HCT116 (cell line): Measurements from ENCODE around the gene BUB3. TPM values are rescaled to one million over a fixed set of nuclear protein-coding genes. Genes with fewer than 3 reads are reported as not detected.

Source experiments
- ATAC-seq: fragments of 200-7000 bp; cut with Tn5 transposase; 2 replicates; pipeline ENCODE4 v1.9.1; 2020; ENCODE audit warnings: mild to moderate bottlenecking, moderate library complexity
- BruUV-seq: library from RNA; stranded (reverse); fragments of 400-500 nt; replicated peaks from 2 replicates; lab custom pipeline; 2021; lab: Mats Ljungman, UMichigan
- CTCF ChIA-PET: fragments of 300-600 bp; sonication (Branson Sonifier 250); formaldehyde crosslinking; loops from one replicate; lab custom pipeline; 2021; ENCODE audit warnings: antibody characterized with exemption; lab: Charles Lee
- POLR2A ChIA-PET: fragments of 300-600, 350-600 bp; sonication (Branson Sonifier 250); formaldehyde crosslinking; loops from one replicate; lab custom pipeline; 2021; ENCODE audit warnings: antibody characterized with exemption; lab: Charles Lee
- RAD21 ChIA-PET, 2 experiments: fragments of 300-600 bp; sonication (Branson Sonifier 250); formaldehyde crosslinking; loops; one replicate each; lab custom pipeline; 2023; ENCODE audit warnings: low total read pairs in 2 of 2; ENCODE audit not compliant: uncharacterized antibody in 2 of 2, unreplicated experiment in 2 of 2, low non-redundant PET in 1 of 2; lab: Charles Lee
- DNase-seq: peaks from one replicate; pipeline ENCODE4 v3.0.0-alpha.2; 2010; ENCODE audit warnings: low read depth, low spot score
- H2AFZ ChIP-seq: fragments of 200-600 bp; shearing (Covaris generic), sonication (generic); 2 replicates; pipeline ENCODE4 v1.6.1; 2017; ENCODE audit warnings: low read depth, mixed run types, mixed read lengths, antibody characterized with exemption, low read length; ENCODE audit not compliant: poor library complexity, severe bottlenecking
- H3K27ac ChIP-seq: 2 replicates; pipeline ENCODE4 v1.5.1; 2012; ENCODE audit warnings: low read depth, low read length
- H3K27me3 ChIP-seq: fragments of 200-600 bp; sonication (generic); 2 replicates; pipeline ENCODE4 v1.6.1; 2016; ENCODE audit warnings: mixed run types, low read length, mixed read lengths; ENCODE audit not compliant: insufficient read depth
- H3K36me3 ChIP-seq, 2 experiments: fragments of 200-500 bp in 1 of 2; fragments of 200-600 bp in 1 of 2; sonication (Bioruptor generic) in 1 of 2; sonication (generic) in 1 of 2; 2 replicates each; pipeline versions ENCODE4 v1.5.1 to v1.6.1; 2014 to 2016; ENCODE audit warnings: low read length in 2 of 2, inconsistent platforms in 1 of 2, mixed read lengths in 1 of 2, mixed run types in 1 of 2; ENCODE audit not compliant: insufficient read depth in 2 of 2, control insufficient read depth in 1 of 2
- H3K4me1 ChIP-seq, 2 experiments: fragments of 200-600 bp in 1 of 2; sonication (generic) in 1 of 2; 2 replicates each; pipeline versions ENCODE4 v1.5.1 to v1.6.1; 2012 to 2017; ENCODE audit warnings: low read length in 2 of 2, inconsistent platforms in 1 of 2, mild to moderate bottlenecking in 1 of 2, mixed read lengths in 1 of 2, mixed run types in 1 of 2, moderate library complexity in 1 of 2; ENCODE audit not compliant: insufficient read depth in 2 of 2, control insufficient read depth in 1 of 2
- H3K4me2 ChIP-seq: fragments of 200-600 bp; sonication (generic); 2 replicates; pipeline ENCODE4 v1.6.1; 2017; ENCODE audit warnings: mixed run types, low read length, mixed read lengths
- H3K4me3 ChIP-seq, 2 experiments: fragments of 200-600 bp in 1 of 2; sonication (generic) in 1 of 2; replicated peaks in 1 of 2; 2 replicates each; pipeline ENCODE4 v1.5.1; 2011 to 2016; ENCODE audit warnings: low read length in 2 of 2, control low read depth in 1 of 2, low read depth in 1 of 2, mild to moderate bottlenecking in 1 of 2, mixed read lengths in 1 of 2, mixed run types in 1 of 2
- H3K79me2 ChIP-seq: fragments of 200-600 bp; sonication (generic); 2 replicates; pipeline ENCODE4 v1.6.1; 2017; ENCODE audit warnings: mild to moderate bottlenecking, mixed run types, low read length, moderate library complexity, mixed read lengths; ENCODE audit not compliant: insufficient read depth
- H3K9ac ChIP-seq: fragments of 200-600 bp; sonication (generic); 2 replicates; pipeline ENCODE4 v1.6.1; 2016; ENCODE audit warnings: low read length, mixed read lengths
- H3K9me2 ChIP-seq: fragments of 200-600 bp; sonication (generic), shearing (Covaris generic); 2 replicates; pipeline ENCODE4 v1.6.1; 2017; ENCODE audit warnings: mixed run types, mild to moderate bottlenecking, moderate library complexity; ENCODE audit not compliant: insufficient read depth
- H3K9me3 ChIP-seq, 2 experiments: fragments of 200-500 bp in 1 of 2; fragments of 200-600 bp in 1 of 2; sonication (Bioruptor generic) in 1 of 2; sonication (generic) in 1 of 2; 2 replicates each; pipeline ENCODE4 v1.6.1; 2014 to 2017; ENCODE audit warnings: low read length in 2 of 2, mixed read lengths in 2 of 2, inconsistent platforms in 1 of 2, low read depth in 1 of 2, mild to moderate bottlenecking in 1 of 2, mixed run types in 1 of 2, moderate library complexity in 1 of 2; ENCODE audit not compliant: control insufficient read depth in 1 of 2, insufficient read depth in 1 of 2
- H4K20me1 ChIP-seq: fragments of 200-600 bp; sonication (generic), shearing (Covaris generic); 2 replicates; pipeline ENCODE4 v1.6.1; 2017; ENCODE audit warnings: mixed run types, mild to moderate bottlenecking, moderate library complexity; ENCODE audit not compliant: insufficient read depth
- ATF3 ChIP-seq: IDR thresholded peaks from 2 replicates; pipeline ENCODE4 v1.6.1; 2012
- CEBPB ChIP-seq: IDR thresholded peaks from 2 replicates; pipeline ENCODE4 v1.6.1; 2012; ENCODE audit warnings: low read depth
- CTCF ChIP-seq, 3 experiments: fragments of 200-600 bp in 1 of 3; sonication (generic) in 1 of 3; IDR thresholded peaks in 2 of 3; conservative IDR thresholded peaks in 1 of 3; 2 replicates each; pipeline ENCODE4 v1.5.1; 2012 to 2017; ENCODE audit warnings: low read depth in 2 of 3, low read length in 2 of 3, antibody characterized with exemption in 1 of 3, borderline replicate concordance in 1 of 3, control low read depth in 1 of 3, mild to moderate bottlenecking in 1 of 3, mixed read lengths in 1 of 3, mixed run types in 1 of 3, moderate library complexity in 1 of 3; ENCODE audit not compliant: insufficient read depth in 1 of 3
- ELF1 ChIP-seq: IDR thresholded peaks from 2 replicates; pipeline ENCODE4 v1.6.1; 2012; ENCODE audit warnings: low read depth, borderline replicate concordance
- EZH2 ChIP-seq: fragments of 200-600 bp; sonication (generic); IDR thresholded peaks from 2 replicates; pipeline ENCODE4 v1.6.1; 2017; ENCODE audit warnings: antibody characterized with exemption, mixed run types
- POLR2A ChIP-seq: IDR thresholded peaks from 2 replicates; pipeline ENCODE4 v1.7.0; 2011; ENCODE audit warnings: borderline replicate concordance; ENCODE audit not compliant: insufficient read depth, insufficient read length; ENCODE audit errors: extremely low read depth
- POLR2AphosphoS5 ChIP-seq: IDR thresholded peaks from 2 replicates; pipeline ENCODE4 v1.6.1; 2011; ENCODE audit warnings: mild to moderate bottlenecking, low read depth, low read length, moderate library complexity
- RAD21 ChIP-seq: IDR thresholded peaks from 2 replicates; pipeline ENCODE4 v1.6.1; 2012; ENCODE audit warnings: low read depth, mild to moderate bottlenecking
- SIN3A ChIP-seq: IDR thresholded peaks from 2 replicates; pipeline ENCODE4 v1.6.1; 2012; ENCODE audit warnings: low read depth
- SP1 ChIP-seq: IDR thresholded peaks from 2 replicates; pipeline ENCODE4 v1.6.1; 2012; ENCODE audit warnings: low read depth
- ZFX ChIP-seq: fragments of 450-650 bp; IDR thresholded peaks from 2 replicates; pipeline ENCODE4 v1.6.1; 2017
- intact Hi-C: fragments of 100-400 bp; cut with micrococcal nuclease; formaldehyde crosslinking; loops from 2 replicates; pipeline ENCODE4 v1.10.0; 2022
- total RNA-seq: library from RNA; stranded (reverse); gene quantifications from one replicate; pipeline ENCODE4 v1.2.1, GENCODE V29; 2021; ENCODE audit not compliant: unreplicated experiment

The BUB3 gene
- total RNA-seq, 1 experiment from 2014 or later: 271 TPM

GRCh38 chr10:123204127-123204461, 49.9 kb downstream of the BUB3 start:
- no peak for DNase-seq
- no peak for TF ChIP-seq EZH2
- TF ChIP-seq SP1: no peak
- TF ChIP-seq POLR2A: no peak
- Histone ChIP-seq H3K27me3 (no peaks in the 10 kb centered on the region), H3K4me1 (no peaks in the 10 kb centered on the region), H2AFZ (no peak overlapping the region), H3K4me2 (no peak overlapping the region), H3K9me2 (no peaks in the 10 kb centered on the region), H3K79me2 (no peaks in the 10 kb centered on the region), H4K20me1 (no peaks in the 10 kb centered on the region), H3K36me3 (no peaks in the 10 kb centered on the region), H3K9ac (no peak overlapping the region), H3K9me3 (peaks cover 0 to 8% of the 10 kb centered on the region in 2 experiments; a peak in 1 of 4 replicates), H3K4me3 (no peak overlapping the region), H3K27ac (no peak overlapping the region)
- ChIA-PET POLR2A (no interaction called here), RAD21 (no interaction called here), CTCF (no interaction called here)
- no peak for ATAC-seq
- BruUV-seq: no TSS peak
- intact Hi-C loops: no loop called here

- CTCF ChIA-PET: no interaction called here
- ATAC-seq: no peak
- no TSS peak for BruUV-seq
Measured at GRCh38 chr10:123205041-123205440, 50.8 kb downstream of the BUB3 start.

More at GRCh38 chr10:123205041-123205440, 50.8 kb downstream of the BUB3 start:
- Histone ChIP-seq H3K9ac (no peak overlapping the region), H2AFZ (no peak overlapping the region), H3K9me2 (no peaks in the 10 kb centered on the region), H3K9me3 (peaks cover 0 to 8% of the 10 kb centered on the region in 2 experiments; a peak in 1 of 4 replicates), H3K27ac (no peak overlapping the region), H3K27me3 (no peaks in the 10 kb centered on the region), H3K4me2 (no peak overlapping the region), H3K79me2 (no peaks in the 10 kb centered on the region), H3K4me3 (no peak overlapping the region), H3K36me3 (no peaks in the 10 kb centered on the region), H4K20me1 (no peaks in the 10 kb centered on the region), H3K4me1 (no peaks in the 10 kb centered on the region)
- TF ChIP-seq ATF3 (no peak), ELF1 (no peak), CTCF (IDR thresholded peaks at IDR 0.05 in 2 of 3, conservative IDR thresholded peaks at IDR 0.05 in 1 of 3; ENCODE audit: borderline replicate concordance in 1 of 3, insufficient read depth in 1 of 3, low read depth in 2 of 3, low read length in 2 of 3) (no peak), ZFX (no peak), POLR2AphosphoS5 (no peak), SIN3A (no peak), RAD21 (no peak), SP1 (no peak), CEBPB (no peak)
- RAD21 ChIA-PET: no interaction called here
- POLR2A ChIA-PET: no interaction called here
- intact Hi-C loops: no loop called here
- no peak for DNase-seq
